GM12878 (cell line): ENCODE results near the gene ETNK2.

Experiments used
- ATF2 ChIP-seq: IDR thresholded peaks from 2 replicates; pipeline ENCODE4 v1.6.1; 2012; ENCODE audit warnings: low read length, inconsistent platforms
- CHD2 ChIP-seq: IDR thresholded peaks from 2 replicates; pipeline ENCODE4 v1.6.1; 2011; ENCODE audit warnings: low read depth, low read length, improper control_type of control experiment, borderline replicate concordance
- CTCF ChIP-seq, 3 experiments: IDR thresholded peaks in 2 of 3; conservative IDR thresholded peaks in 1 of 3; 2 replicates each; pipeline ENCODE4 v1.5.1; 2011; ENCODE audit warnings: low read depth in 3 of 3, low read length in 3 of 3, mild to moderate bottlenecking in 3 of 3, control low read depth in 2 of 3, moderate library complexity in 2 of 3, inconsistent platforms in 1 of 3, mixed read lengths in 1 of 3; ENCODE audit not compliant: control insufficient read depth in 2 of 3, insufficient read depth in 1 of 3; ENCODE audit errors: extremely low read depth in 1 of 3
- MLLT1 ChIP-seq: fragments of 450-650 bp; IDR thresholded peaks from 2 replicates; pipeline ENCODE4 v1.6.1; 2016; ENCODE audit warnings: mild to moderate bottlenecking
- SP1 ChIP-seq: IDR thresholded peaks from one replicate; pipeline ENCODE4 v1.6.1; 2011; ENCODE audit warnings: low read depth, low read length
- TF ChIP-seq, protein P1 (sequence below): fragments of 450-650 bp; IDR thresholded peaks from 2 replicates; pipeline ENCODE4 v1.6.1; 2017; ENCODE audit warnings: mild to moderate bottlenecking, moderate library complexity

GRCh38 chr1:204084247-204084772 lies 67.5 kb downstream of the ETNK2 start:
- TF ChIP-seq, protein P1, sequence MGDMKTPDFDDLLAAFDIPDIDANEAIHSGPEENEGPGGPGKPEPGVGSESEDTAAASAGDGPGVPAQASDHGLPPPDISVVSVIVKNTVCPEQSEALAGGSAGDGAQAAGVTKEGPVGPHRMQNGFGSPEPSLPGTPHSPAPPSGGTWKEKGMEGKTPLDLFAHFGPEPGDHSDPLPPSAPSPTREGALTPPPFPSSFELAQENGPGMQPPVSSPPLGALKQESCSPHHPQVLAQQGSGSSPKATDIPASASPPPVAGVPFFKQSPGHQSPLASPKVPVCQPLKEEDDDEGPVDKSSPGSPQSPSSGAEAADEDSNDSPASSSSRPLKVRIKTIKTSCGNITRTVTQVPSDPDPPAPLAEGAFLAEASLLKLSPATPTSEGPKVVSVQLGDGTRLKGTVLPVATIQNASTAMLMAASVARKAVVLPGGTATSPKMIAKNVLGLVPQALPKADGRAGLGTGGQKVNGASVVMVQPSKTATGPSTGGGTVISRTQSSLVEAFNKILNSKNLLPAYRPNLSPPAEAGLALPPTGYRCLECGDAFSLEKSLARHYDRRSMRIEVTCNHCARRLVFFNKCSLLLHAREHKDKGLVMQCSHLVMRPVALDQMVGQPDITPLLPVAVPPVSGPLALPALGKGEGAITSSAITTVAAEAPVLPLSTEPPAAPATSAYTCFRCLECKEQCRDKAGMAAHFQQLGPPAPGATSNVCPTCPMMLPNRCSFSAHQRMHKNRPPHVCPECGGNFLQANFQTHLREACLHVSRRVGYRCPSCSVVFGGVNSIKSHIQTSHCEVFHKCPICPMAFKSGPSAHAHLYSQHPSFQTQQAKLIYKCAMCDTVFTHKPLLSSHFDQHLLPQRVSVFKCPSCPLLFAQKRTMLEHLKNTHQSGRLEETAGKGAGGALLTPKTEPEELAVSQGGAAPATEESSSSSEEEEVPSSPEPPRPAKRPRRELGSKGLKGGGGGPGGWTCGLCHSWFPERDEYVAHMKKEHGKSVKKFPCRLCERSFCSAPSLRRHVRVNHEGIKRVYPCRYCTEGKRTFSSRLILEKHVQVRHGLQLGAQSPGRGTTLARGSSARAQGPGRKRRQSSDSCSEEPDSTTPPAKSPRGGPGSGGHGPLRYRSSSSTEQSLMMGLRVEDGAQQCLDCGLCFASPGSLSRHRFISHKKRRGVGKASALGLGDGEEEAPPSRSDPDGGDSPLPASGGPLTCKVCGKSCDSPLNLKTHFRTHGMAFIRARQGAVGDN = no peak
- TF ChIP-seq CTCF (IDR thresholded peaks at IDR 0.05 in 2 of 3, conservative IDR thresholded peaks at IDR 0.05 in 1 of 3; ENCODE audit: control insufficient read depth in 2 of 3, extremely low read depth in 1 of 3, insufficient read depth in 1 of 3, low read depth in 3 of 3, low read length in 3 of 3) (no peak), SP1 (no peak), MLLT1 (no peak), ATF2 (no peak), CHD2 (no peak)
